Measurements from ENCODE around the gene HS1BP3. TPM values are rescaled to one million over a fixed set of nuclear protein-coding genes. Genes with fewer than 3 reads are reported as not detected.

Gene HS1BP3
- total RNA-seq, 1 donor from 2014 or later = 22.2 TPM

DNA sequence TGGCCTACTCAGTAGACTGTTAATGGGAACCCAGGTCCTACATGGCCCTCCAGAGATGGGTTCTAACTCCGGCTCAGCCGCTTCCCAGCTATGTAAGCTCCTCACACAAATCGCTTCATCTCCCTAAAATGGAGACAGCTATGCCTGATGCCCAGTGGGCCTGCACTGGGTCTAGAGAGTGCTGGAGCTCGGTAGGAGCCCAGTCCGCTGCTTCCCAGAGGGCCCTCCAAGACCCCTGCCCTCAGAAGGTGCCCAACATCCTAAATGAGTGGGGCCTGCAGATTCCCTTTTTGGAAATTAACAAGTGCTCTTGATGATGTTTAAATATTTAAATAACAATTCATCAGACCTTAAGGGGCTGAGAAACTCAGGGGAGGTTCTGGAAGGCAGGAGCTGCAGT lies 47.1 kb downstream of the HS1BP3 start:
- DNase-seq (ENCODE audit: low read depth, low spot score) = no peak

DNA sequence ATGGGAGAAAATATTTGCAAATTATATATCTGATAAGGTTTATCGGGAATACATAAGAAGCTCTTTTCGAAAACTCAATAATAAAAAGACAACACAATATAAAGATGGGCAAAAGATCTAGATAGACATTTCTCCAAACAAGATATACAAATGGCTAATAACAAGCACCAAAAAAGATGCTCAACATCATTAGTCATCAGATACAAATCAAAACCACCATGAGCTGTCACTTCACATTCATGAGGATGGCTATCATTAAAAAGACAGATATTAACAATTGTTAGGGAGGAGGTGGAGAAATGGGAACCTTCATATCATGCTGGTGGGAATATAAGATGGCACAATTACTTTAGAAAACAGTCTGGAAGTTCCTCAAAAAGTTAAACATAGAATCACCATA lies 48.1 kb downstream of the HS1BP3 start:
- DNase-seq (ENCODE audit: low read depth, low spot score) = no peak

DNA sequence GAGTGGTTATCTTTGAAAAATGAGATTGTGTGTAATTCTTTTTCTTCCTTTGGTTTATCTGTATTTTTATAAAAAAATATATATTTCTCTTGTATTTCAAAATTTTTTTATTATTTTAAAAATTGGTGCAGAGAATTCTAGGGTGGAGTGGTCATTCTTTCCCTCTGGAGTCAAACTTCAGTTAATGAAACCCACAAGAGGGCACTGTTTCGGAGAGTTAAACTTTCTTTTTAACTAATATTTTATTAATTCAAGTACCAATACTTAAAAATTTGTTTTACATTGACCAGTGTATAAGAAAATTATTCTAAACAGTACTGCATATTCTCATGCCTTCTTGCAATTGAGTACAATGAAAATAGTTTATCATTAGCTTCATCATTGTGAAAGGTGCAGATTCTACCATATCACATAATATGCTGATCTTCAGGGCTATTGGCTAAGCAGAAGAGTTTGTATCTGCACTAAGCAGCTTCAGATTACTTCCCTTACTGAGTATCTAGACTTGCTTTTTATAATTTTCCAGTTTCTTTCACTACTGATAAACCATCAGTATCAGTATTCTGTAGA lies 50.1 kb downstream of the HS1BP3 start:
- DNase-seq (ENCODE audit: low read depth, low spot score) = no peak

DNA sequence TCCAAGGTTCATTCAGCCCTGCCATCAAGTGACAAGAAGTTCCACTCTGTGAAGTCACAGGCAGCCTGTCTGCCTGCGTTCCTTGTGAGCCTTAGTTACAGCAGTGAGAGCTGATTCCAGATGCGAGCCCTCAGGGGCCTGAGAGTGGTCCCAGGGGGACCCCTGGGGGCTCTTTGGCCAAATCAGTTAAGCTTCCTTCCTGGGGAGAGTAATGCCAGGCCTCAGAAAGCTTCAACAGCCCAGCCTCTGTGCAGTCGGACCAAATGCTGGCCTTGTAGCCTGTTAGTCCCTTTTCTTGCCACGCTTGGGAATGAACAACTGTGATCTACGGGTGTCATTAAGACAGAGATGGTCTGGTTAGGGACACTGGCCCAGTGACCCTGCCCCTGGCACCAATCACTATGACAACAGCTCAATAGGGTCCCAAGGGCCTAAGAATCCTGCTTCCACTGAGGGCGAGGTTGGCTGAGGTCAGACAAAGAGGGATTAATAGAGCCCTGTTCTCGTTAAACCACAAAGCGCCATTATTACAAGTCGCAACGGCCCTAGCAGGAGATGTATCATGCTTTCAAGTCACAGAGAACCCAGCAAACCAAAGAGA lies 50.9 kb downstream of the HS1BP3 start:
- DNase-seq (ENCODE audit: low read depth, low spot score) = no peak

DNA sequence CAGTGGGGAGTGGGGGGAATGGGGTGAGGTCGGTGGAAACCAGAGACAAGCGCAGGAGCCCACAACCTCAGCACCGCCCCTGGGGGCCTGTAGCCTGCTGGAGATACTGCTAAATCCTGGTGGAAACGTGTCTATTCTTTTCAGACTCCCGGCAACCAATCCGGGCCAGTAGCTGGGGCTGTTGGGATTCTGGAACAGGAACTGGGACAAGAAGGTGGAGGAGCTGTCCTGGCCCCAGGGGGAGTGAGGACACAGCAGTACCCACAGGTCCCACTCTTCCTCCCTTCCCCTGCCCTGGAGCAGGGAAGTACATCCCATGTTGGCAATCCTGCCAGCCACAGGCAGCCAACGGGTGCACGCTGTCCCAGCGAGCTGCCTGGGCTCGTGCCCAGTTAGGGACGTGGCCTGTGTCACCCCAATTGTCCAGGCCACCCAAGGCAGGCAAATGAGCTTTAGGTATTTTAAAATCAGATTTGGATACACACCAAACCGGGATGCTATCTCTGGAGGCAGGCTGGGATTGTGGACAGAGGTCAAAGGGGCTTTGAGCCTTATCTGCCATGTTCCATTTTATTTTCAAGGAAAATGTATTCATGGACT lies 51.8 kb downstream of the HS1BP3 start:
- no peak for DNase-seq (ENCODE audit: low read depth, low spot score)

- DNase-seq (ENCODE audit: low read depth, low spot score) = no peak
Measured at GRCh38 chr2:20597860-20598183, 53.1 kb downstream of the HS1BP3 start.

DNA sequence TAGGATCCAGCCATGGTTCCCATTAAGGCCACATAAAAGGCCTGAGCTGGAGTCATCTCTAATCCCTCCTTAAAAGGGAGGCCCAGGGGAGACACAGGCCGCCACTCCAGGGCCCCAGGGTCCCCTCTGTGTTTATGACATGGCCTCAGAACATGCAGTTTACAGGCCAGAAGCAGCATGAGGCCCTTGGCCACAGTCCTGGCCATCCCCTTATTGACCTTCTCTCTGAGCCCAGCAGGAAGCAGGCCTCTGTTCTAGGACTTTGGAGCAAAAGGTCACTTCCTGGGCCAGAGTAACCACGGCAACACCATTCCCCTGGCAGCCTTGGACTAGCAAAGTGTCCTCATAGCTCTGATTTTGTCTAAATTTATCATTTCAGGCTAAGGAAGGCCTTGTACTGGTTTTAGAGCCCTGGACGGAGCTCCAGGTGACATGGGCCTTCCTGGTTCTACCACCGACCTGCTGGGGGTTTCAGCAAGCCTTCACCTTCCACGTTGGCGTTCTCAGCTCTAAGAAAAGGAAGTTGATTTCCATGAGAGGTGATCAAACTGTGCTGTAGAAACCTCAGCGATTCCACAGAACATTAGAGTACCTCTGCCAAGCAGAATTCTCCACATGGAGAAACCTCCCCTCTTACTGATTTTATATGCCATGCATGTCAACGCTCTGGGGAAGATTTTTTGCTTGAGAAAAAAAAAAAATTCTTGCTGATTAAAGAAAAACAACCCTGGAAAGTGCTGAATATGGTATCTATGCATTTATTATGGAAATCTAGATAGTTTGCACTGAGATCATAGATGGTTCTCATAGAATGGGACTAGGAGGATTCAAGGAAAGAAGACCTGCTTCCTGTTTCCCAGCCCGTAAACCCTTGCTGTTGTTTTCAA lies 53.7 kb downstream of the HS1BP3 start:
- peak; percentile 79 for DNase-seq (ENCODE audit: low read depth, low spot score)

DNA sequence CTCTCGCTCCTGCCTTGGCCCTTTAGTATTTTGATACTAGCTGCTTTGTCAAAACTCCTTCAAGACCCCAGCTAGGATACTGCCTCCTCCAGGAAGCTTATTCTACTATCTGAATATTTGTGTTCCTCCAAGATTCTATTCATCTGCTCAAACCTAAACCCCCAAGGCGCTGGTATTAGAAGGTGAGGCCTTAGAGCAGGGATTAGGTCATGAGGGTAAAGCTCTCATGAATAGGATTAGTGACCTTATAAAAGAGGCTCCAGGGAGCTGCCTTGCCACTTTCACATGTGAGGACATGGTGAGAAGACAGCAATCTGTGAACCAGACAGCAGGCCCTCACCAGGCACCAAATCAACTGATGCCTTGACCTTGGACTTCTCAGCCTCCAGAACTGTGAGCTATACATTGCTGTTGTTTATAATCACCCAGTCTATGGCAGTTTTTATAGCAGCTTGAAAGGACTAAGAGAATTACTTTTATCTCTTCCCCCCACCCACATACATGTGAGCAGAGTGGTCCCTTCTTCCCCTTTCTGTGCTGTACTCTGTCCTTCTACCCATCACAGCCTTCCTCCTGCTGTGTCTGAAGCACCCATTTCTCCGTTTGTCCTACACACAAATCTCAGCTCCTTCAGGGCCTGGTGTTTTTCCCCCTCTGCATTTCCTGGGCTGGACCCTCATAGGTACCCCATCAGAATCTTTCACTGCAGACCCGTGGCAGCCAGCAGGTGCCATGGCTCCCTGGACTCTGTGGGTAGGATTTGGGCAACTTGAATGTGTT lies 54.5 kb downstream of the HS1BP3 start:
- DNase-seq (ENCODE audit: low read depth, low spot score) = no peak

DNA sequence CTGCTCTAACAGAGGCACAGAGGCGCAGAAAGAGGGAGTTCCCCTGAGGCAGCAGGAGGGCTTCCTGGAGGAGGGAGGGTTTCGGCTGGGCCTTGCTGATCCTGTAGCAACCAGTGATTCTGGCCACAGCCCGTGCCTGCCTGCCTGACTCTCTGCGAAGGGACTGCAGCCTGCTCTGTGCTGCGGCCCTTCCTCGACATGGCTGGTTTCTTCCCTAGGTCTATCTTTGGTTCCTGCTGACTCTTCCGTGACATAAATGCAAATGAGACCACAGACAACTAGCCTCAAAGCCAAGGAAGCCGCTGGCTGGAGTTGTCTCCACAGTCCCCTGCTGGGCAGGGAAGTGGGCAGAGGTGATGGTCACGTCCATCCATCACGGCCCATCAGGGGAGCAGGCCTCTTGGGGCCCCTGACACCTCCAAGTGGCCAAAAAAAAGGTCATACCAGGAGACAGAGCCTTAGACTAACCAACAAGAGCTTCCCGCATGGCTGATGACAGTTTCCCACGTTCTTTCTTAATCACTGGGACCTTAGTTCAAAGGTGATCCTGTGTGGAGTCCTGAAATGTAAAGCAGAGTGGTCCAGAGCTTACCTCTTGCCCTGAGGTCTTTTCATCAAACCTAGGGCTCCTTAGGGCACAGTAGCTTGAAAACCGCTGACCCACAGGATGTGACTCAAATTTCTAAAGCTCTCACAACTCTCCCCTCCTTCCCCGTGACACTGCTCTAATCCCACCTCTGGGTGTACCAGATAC lies 55.3 kb downstream of the HS1BP3 start:
- no peak for DNase-seq (ENCODE audit: low read depth, low spot score)

GRCh38 chr2:20594957-20595356 lies 55.9 kb downstream of the HS1BP3 start:
- no peak for DNase-seq (ENCODE audit: low read depth, low spot score)

DNA sequence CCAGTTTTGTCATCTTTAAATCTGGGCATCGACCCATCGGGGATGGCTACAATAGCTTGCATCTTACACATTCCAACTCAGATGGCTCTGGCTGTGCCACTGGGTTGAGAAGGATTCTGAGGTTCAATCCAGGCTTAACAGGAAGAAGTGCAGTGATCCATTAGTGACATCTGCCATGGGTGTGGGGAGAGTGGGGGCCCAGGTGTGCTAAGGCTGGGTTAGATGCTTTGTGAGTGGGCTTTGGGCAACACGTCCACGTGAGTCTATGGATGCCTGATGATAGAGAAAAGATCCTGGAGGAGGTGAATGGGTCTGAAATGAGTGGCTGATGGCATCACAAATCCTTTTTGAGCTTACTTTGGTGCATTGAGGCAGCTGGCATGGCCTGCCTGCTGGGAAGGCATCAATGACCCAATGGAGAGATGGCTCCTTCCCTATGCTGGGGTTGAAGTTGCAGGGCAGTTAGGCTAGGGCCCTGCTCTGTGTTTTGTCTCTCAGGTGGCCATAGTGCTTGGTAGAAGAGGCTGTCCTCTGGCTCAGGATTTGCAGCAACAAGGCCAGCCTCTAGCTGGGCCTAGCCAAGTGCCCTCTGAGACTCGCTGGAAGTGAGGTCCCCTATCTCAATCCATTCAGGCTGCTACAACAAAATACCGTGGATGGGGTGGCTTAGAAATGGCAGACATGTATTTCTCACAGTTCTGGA lies 56.7 kb downstream of the HS1BP3 start:
- no peak for DNase-seq (ENCODE audit: low read depth, low spot score)

DNA sequence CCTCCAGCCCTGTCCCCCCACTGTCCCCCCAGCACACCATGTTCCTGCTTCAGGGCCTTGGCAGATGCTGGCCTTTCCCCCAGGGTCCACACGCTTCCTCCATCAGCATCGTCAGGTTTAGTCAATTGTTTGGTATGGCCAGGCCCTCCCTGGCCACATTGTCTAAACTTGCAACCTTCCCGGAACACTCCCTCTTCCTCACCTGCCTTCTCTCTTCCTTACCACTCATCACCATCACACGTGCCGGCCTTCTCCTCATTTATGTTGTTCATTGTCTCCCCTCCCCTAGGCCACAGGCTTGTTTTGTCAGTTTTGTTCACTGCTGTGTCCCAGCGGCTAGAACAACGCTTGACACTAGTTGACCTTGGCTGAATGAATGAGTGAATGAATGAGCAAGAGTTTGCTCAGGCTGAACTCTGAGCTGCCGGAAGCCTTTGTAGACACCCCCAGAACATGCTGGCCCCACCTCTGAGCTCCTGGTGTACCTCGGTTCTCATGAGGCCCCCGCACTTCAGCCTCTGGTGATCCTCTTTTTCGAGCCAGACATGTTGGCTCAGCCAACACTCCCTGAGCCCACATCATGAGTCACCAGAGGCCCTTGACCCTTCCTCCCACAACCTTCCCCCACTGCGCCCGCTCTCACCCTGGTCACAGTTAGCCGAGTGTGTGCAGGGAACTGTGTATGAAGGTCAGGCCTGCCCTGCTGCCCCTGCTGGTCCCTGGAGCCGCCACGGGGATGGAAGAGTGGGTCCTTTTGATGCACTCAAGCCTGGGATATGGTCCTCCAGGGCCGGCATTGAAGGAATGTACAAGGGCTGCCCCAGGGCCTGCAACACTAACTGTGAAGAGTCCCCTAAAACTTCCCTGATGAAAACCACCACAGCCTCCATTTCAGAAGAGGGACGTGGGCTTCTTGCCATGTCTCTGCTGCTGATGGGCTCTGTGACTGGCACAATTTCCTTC lies 57.5 kb downstream of the HS1BP3 start:
- DNase-seq (ENCODE audit: low read depth, low spot score) = no peak

- no peak for DNase-seq (ENCODE audit: low read depth, low spot score)
Measured at GRCh38 chr2:20592106-20593071, 58.5 kb downstream of the HS1BP3 start.

DNA sequence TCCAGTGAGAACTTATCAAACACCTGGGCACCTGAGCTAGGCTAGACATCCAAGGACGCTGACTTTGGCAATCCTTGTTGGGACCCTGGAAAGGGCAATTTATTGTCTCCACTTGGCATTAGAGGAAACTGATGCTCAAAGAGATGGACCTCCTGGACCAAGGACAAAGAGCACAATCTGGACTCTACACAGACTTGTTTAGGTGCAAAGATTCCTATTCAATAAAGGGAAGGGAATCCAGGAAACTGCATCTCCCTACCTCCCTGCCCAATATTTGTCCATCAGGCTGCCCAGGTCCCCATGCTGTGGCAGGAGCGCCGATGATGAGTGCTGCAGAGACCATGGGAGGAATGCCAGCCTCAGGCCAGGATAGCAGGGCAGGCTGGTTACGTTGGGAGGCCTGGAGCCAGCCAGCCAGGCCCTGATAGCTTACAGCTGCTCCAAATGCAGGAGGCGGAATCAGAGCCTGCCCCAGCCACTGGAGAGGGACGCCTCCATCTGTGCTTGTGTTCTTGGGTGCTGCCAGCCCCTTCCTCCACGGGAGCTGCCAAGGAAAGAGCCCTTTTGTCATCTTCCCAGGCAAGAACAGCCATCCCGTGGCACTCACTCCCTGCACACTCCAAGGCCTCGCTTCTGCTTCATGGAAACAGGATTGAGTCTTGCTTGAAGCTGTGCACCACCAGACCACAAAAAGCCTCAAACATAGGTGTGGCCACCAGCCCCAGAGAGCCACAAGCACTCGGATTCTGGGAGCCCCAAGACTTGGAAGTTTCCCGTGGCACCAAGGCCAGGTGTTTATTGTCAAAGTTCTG lies 60.0 kb downstream of the HS1BP3 start:
- no peak for DNase-seq (ENCODE audit: low read depth, low spot score)

DNA sequence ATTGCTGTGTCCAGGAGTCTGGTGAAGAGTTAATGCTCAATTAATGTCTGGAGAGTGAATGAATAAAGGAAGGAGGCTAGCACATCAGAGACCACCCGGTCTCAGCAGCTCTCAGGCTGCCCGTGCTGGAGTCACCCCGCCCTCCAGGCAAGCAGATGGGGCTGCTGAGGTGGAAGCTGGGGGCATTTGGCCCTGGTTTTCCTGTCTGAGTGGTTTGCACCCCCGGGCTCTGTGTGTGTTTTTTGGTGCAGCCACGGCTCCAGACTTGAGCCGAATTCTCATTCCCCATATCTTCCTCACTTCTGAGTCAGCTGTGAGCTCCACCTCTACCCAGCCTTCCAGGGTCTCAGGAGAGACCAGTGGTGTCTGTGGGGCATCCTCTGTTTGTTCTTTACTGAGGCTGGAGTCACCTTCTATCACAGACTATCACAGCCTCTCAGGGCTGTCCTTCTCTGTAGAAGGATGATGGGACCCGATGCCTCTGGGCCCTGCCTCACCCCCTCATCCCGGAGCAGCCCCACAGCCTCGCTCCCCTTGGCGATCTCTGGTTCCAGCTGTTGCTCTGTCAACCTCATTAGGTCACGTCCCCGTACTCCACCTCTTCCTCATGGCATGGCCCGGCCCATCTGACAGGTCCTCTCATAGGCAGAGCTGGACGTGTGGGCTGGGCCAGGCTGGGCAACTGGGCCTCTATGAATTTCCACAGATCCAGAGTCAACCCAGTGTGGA lies 60.8 kb downstream of the HS1BP3 start:
- DNase-seq (ENCODE audit: low read depth, low spot score) = no peak

Data from pulmonary artery endothelial cell (primary cell).